MCF 10A (cell line): ENCODE measurements around the gene CACNA1C. TPM values are rescaled to one million over a fixed set of nuclear protein-coding genes. Genes with fewer than 3 reads are reported as not detected.

ENCODE experiments used
- BruUV-seq: library from RNA; stranded (reverse); fragments of 400-500 nt; replicated peaks from 2 replicates; lab custom pipeline; 2021; lab: Mats Ljungman, UMichigan
- CTCF ChIA-PET: fragments of 300-600 bp; sonication (Branson Sonifier 250); formaldehyde crosslinking; extraction: SDS; loops from one replicate; lab custom pipeline; 2021; ENCODE audit warnings: antibody characterized with exemption, inconsistent platforms; lab: Yijun Ruan, JAX
- POLR2A ChIA-PET: fragments of 300-600, 350-650 bp; sonication (Branson Sonifier 250); formaldehyde crosslinking; extraction: SDS; loops from one replicate; lab custom pipeline; 2020; ENCODE audit warnings: antibody characterized with exemption, inconsistent platforms; lab: Yijun Ruan, JAX
- DNase-seq: peaks from one replicate; pipeline ENCODE4 v3.0.0-alpha.2; 2018; ENCODE audit not compliant: unreplicated experiment
- H3K27ac Mint-ChIP-seq: one replicate; pipeline ENCODE4 v1.8.0; 2022; ENCODE audit warnings: mild to moderate bottlenecking, low read depth, mixed read lengths; ENCODE audit not compliant: unreplicated experiment
- H3K27me3 Mint-ChIP-seq: one replicate; pipeline ENCODE4 v1.8.0; 2022; ENCODE audit warnings: mixed read lengths; ENCODE audit not compliant: insufficient read depth, unreplicated experiment
- H3K36me3 Mint-ChIP-seq: one replicate; pipeline ENCODE4 v1.8.0; 2022; ENCODE audit warnings: mild to moderate bottlenecking, moderate library complexity, mixed read lengths; ENCODE audit not compliant: insufficient read depth, unreplicated experiment
- H3K4me1 Mint-ChIP-seq: one replicate; pipeline ENCODE4 v1.8.0; 2022; ENCODE audit warnings: mixed read lengths; ENCODE audit not compliant: insufficient read depth, unreplicated experiment
- H3K4me3 Mint-ChIP-seq: one replicate; pipeline ENCODE4 v1.8.0; 2022; ENCODE audit warnings: mild to moderate bottlenecking, moderate library complexity, mixed read lengths; ENCODE audit not compliant: unreplicated experiment
- H3K9me3 Mint-ChIP-seq: one replicate; pipeline ENCODE4 v1.8.0; 2022; ENCODE audit warnings: mixed read lengths; ENCODE audit not compliant: unreplicated experiment
- CTCF ChIP-seq: fragments of 200-600 bp; IDR thresholded peaks from one replicate; pipeline ENCODE4 v1.8.0; 2022; ENCODE audit warnings: antibody characterized with exemption, mild to moderate bottlenecking; ENCODE audit not compliant: unreplicated experiment
- intact Hi-C: fragments of 100-400 bp; cut with micrococcal nuclease; formaldehyde crosslinking; loops from 2 replicates; pipeline ENCODE4 v1.14.1; 2022
- total RNA-seq: library from RNA; stranded (reverse); gene quantifications from 2 replicates; pipeline ENCODE4 v1.2.3, GENCODE V29; 2022

CACNA1C gene
- total RNA-seq, 1 experiment from 2014 or later: not detected

- Mint-ChIP-seq H3K4me1 (no peaks in the 10 kb centered on the region), H3K4me3 (no peak overlapping the region), H3K9me3 (no peaks in the 10 kb centered on the region), H3K27me3 (peaks cover 77% of the 10 kb centered on the region), H3K27ac (no peak overlapping the region), H3K36me3 (no peaks in the 10 kb centered on the region)
- TF ChIP-seq CTCF: no peak
- intact Hi-C loops: loop anchor here (1.0 to 10.0 kb wide), 5 partner anchors 189 to 949 kb away; no protein-coding TSS in a partner anchor
- ChIA-PET POLR2A (no interaction called here), CTCF (interaction anchor here (0.6 to 1.4 kb wide), 19 partner anchors 8 to 799 kb away, joined by 3 to 8 read pairs (median 3); no protein-coding TSS in a partner anchor)
- DNase-seq: no peak
- no TSS peak for BruUV-seq
These were observed 531.0 kb downstream of the CACNA1C start for GRCh38 chr12:2583642-2584401.

GRCh38 chr12:2586156-2587038 is 533.6 kb downstream of the CACNA1C start:
- ChIA-PET CTCF (interaction anchor here (0.6 to 1.2 kb wide), 3 partner anchors 10 to 300 kb away, joined by 3 read pairs; no protein-coding TSS in a partner anchor), POLR2A (no interaction called here)
- H3K36me3 Mint-ChIP-seq: no peaks in the 10 kb centered on the region
- peaks cover 92% of the 10 kb centered on the region for H3K27me3 Mint-ChIP-seq
- intact Hi-C loops: loop anchor here (10.0 kb wide), 2 partner anchors 192 to 952 kb away; no protein-coding TSS in a partner anchor
- H3K4me3 Mint-ChIP-seq: no peak overlapping the region
- no peaks in the 10 kb centered on the region for H3K9me3 Mint-ChIP-seq
- DNase-seq: no peak
- H3K4me1 Mint-ChIP-seq: no peaks in the 10 kb centered on the region
- TF ChIP-seq CTCF: no peak
- BruUV-seq: no TSS peak
- no peak overlapping the region for H3K27ac Mint-ChIP-seq

- no peaks in the 10 kb centered on the region for H3K36me3 Mint-ChIP-seq
- intact Hi-C loops: loop anchor here (10.0 kb wide), 2 partner anchors 194 to 954 kb away; no protein-coding TSS in a partner anchor
- CTCF ChIA-PET: interaction anchor here (0.6 kb wide), 1 partner anchor 40 kb away, joined by 4 read pairs; no protein-coding TSS in a partner anchor
These were observed 535.6 kb downstream of the CACNA1C start for GRCh38 chr12:2588345-2588744.

More at GRCh38 chr12:2588345-2588744, 535.6 kb downstream of the CACNA1C start:
- H3K4me3 Mint-ChIP-seq: no peak overlapping the region
- peaks cover 89% of the 10 kb centered on the region for H3K27me3 Mint-ChIP-seq
- no TSS peak for BruUV-seq
- H3K4me1 Mint-ChIP-seq: no peaks in the 10 kb centered on the region
- POLR2A ChIA-PET: no interaction called here
- H3K9me3 Mint-ChIP-seq: no peaks in the 10 kb centered on the region
- TF ChIP-seq CTCF: no peak
- H3K27ac Mint-ChIP-seq: no peak overlapping the region
- no peak for DNase-seq
